VCaP (cell line): ENCODE results near the gene HMBS.
A peak's percentile ranks its signal among the peaks of the same experiment; 100 is the strongest.

ENCODE experiments used
- H3K27ac ChIP-seq: fragments of 450-650 bp; 2 replicates; pipeline ENCODE4 v1.5.1; 2017
- CTCF ChIP-seq: fragments of 450-650 bp; conservative IDR thresholded peaks from 2 replicates; pipeline ENCODE4 v1.5.1; 2017; ENCODE audit warnings: mild to moderate bottlenecking, moderate library complexity

Gene HMBS

GRCh38 chr11:119099711-119100110 lies 15.0 kb downstream of the HMBS start:
- peak overlapping the region; percentile 99 for H3K27ac ChIP-seq
- no peak for TF ChIP-seq CTCF

GRCh38 chr11:119100246-119100970 lies 15.7 kb downstream of the HMBS start:
- H3K27ac ChIP-seq: peak overlapping the region; percentile 99
- peak; percentile 83 for TF ChIP-seq CTCF

- TF ChIP-seq CTCF: no peak; the same call in 1 of the 2 replicates
- peak overlapping the region; percentile 99 for H3K27ac ChIP-seq
These were observed 16.5 kb downstream of the HMBS start for GRCh38 chr11:119100994-119101758.

GRCh38 chr11:119101759-119102423 lies 17.2 kb downstream of the HMBS start, which contains the start of gene DPAGT1:
DPAGT1 (minus strand) TSS chr11:119101853; CDS start chr11:119101655, 198 bp downstream.
- no peak for TF ChIP-seq CTCF
- peak within 1 kb of the TSS; percentile 99 for H3K27ac ChIP-seq

GRCh38 chr11:119103161-119103664 lies 18.5 kb downstream of the HMBS start:
- H3K27ac ChIP-seq: peak overlapping the region; percentile 99

GRCh38 chr11:119103793-119104192 lies 19.1 kb downstream of the HMBS start:
- no peak for TF ChIP-seq CTCF
- H3K27ac ChIP-seq: peak overlapping the region; percentile 99

GRCh38 chr11:119106564-119107537 lies 22.2 kb downstream of the HMBS start, which contains the start of gene C2CD2L:
C2CD2L (plus strand) TSS chr11:119107344; CDS start chr11:119107742, 398 bp downstream.
- peak within 1 kb of the TSS; percentile 88 for H3K27ac ChIP-seq
- TF ChIP-seq CTCF: no peak
